NB4 (cell line): ENCODE measurements around the gene MARK4.

Experiments
- DNase-seq: peaks from one replicate; pipeline ENCODE4 v3.0.0; 2010; ENCODE audit warnings: low read depth
- H3K4me3 ChIP-seq: one replicate; pipeline ENCODE4 v1.5.1; 2011; ENCODE audit warnings: mild to moderate bottlenecking, low read depth, low read length, moderate library complexity
- CTCF ChIP-seq: IDR thresholded peaks from one replicate; pipeline ENCODE4 v1.5.1; 2012; ENCODE audit warnings: low read depth, low read length
- MAX ChIP-seq: IDR thresholded peaks from 2 replicates; pipeline ENCODE4 v1.6.1; 2011; ENCODE audit warnings: low read depth, low read length
- MYC ChIP-seq: IDR thresholded peaks from 2 replicates; pipeline ENCODE4 v1.6.1; 2011; ENCODE audit warnings: low read depth, low read length
- POLR2A ChIP-seq: IDR thresholded peaks from 2 replicates; pipeline ENCODE4 v1.6.1; 2011; ENCODE audit warnings: mild to moderate bottlenecking; ENCODE audit not compliant: insufficient read length; ENCODE audit errors: extremely low read depth

The MARK4 gene

GRCh38 chr19:45215391-45216191 lies 35.5 kb upstream of the MARK4 start:
- TF ChIP-seq CTCF (no peak), POLR2A (no peak), MYC (no peak), MAX (no peak)
- no peak overlapping the region for H3K4me3 ChIP-seq

GRCh38 chr19:45216667-45217066 lies 34.4 kb upstream of the MARK4 start:
- DNase-seq, result no peak
- TF ChIP-seq POLR2A, result no peak
- TF ChIP-seq MAX, result no peak
- TF ChIP-seq MYC, result no peak
- TF ChIP-seq CTCF, result no peak
- no peak overlapping the region for H3K4me3 ChIP-seq

More at GRCh38 chr19:45215391-45216191, 35.5 kb upstream of the MARK4 start:
- DNase-seq, result no peak

- no peak overlapping the region for H3K4me3 ChIP-seq
- DNase-seq, result no peak
- no peak for TF ChIP-seq CTCF
- TF ChIP-seq MYC, result no peak
Observed at GRCh38 chr19:45217193-45217956, 33.7 kb upstream of the MARK4 start.

- TF ChIP-seq MYC (no peak), POLR2A (no peak), MAX (no peak), CTCF (no peak)
- H3K4me3 ChIP-seq, result no peak overlapping the region
Observed at GRCh38 chr19:45217957-45218334, 33.1 kb upstream of the MARK4 start.

GRCh38 chr19:45218426-45218825 lies 32.6 kb upstream of the MARK4 start:
- H3K4me3 ChIP-seq, result no peak overlapping the region
- TF ChIP-seq MYC (no peak), MAX (no peak), POLR2A (no peak), CTCF (no peak)
- no peak for DNase-seq

More at GRCh38 chr19:45217957-45218334, 33.1 kb upstream of the MARK4 start:
- no peak for DNase-seq
